Measurements from ENCODE around the gene NOTO.
A peak's percentile ranks its signal among the peaks of the same experiment; 100 is the strongest.

The NOTO gene

GRCh38 chr2:73205611-73206010 is 3.2 kb downstream of the NOTO start:
- Histone ChIP-seq H2AFZ (no peak overlapping the region), H3K4me3 (ENCODE audit: low read depth, low read length) (no peak overlapping the region), H3K4me1 (no peaks in the 10 kb centered on the region), H3K79me2 (no peaks in the 10 kb centered on the region), H3K9me3 (ENCODE audit: control insufficient read depth, low read length) (no peaks in the 10 kb centered on the region), H3K27me3 (ENCODE audit: control insufficient read depth, insufficient read depth, low read length) (peaks cover 8% of the 10 kb centered on the region), H3K9ac (no peak overlapping the region), H3K27ac (no peak overlapping the region), H3K36me3 (ENCODE audit: control insufficient read depth, insufficient read depth, low read length) (no peaks in the 10 kb centered on the region), H3K4me2 (ENCODE audit: low read length) (no peak overlapping the region)
- TF ChIP-seq, protein P1, sequence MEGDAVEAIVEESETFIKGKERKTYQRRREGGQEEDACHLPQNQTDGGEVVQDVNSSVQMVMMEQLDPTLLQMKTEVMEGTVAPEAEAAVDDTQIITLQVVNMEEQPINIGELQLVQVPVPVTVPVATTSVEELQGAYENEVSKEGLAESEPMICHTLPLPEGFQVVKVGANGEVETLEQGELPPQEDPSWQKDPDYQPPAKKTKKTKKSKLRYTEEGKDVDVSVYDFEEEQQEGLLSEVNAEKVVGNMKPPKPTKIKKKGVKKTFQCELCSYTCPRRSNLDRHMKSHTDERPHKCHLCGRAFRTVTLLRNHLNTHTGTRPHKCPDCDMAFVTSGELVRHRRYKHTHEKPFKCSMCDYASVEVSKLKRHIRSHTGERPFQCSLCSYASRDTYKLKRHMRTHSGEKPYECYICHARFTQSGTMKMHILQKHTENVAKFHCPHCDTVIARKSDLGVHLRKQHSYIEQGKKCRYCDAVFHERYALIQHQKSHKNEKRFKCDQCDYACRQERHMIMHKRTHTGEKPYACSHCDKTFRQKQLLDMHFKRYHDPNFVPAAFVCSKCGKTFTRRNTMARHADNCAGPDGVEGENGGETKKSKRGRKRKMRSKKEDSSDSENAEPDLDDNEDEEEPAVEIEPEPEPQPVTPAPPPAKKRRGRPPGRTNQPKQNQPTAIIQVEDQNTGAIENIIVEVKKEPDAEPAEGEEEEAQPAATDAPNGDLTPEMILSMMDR (IDR thresholded peaks at IDR 0.05): no peak

DNA sequence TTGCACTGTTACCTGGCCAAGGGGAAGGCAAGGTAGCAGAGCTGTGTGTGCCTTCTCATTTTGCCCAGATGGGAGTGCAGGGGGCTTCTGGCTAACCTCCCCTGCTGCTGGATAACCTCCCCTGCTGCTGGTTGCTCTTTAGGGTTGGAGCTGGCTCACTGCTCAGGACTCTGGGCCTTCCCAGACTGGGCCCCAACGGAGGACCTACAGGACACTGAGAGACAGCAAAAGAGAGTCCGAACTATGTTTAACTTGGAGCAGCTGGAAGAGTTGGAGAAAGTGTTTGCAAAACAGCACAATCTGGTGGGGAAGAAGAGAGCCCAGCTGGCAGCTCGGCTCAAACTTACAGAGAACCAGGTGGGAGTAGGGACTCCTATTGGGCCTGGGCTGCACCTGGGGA is 5.9 kb downstream of the NOTO start:
- H3K79me2 ChIP-seq: no peaks in the 10 kb centered on the region

DNA sequence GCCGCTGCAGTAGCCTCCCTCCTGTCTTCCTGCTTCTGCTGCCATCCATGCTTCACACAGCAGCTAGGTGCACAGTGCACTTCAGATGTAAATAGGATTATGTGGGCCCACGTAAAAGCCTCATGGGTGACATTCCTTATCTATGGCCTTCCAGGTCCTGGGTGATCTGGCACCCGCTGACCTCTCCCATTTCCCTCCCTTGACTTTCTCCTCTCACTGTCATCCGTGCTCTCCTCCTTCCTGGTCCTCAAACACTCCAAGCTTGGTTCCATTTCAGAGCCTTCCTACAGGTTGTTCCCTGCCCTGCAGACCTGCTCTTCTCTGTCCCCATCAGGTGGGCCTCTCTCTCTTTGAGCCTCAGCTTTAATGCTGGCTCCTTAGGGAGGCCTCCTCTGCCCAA is 7.6 kb downstream of the NOTO start:
- Histone ChIP-seq H3K4me3 (ENCODE audit: low read depth, low read length) (no peak overlapping the region), H3K27me3 (ENCODE audit: control insufficient read depth, insufficient read depth, low read length) (no peaks in the 10 kb centered on the region), H3K9ac (no peak overlapping the region), H3K36me3 (ENCODE audit: control insufficient read depth, insufficient read depth, low read length) (no peaks in the 10 kb centered on the region), H3K79me2 (peaks cover 2% of the 10 kb centered on the region), H2AFZ (no peak overlapping the region), H3K27ac (no peak overlapping the region), H3K4me2 (ENCODE audit: low read length) (no peak overlapping the region), H3K4me1 (peaks cover 4% of the 10 kb centered on the region), H3K9me3 (ENCODE audit: control insufficient read depth, low read length) (no peaks in the 10 kb centered on the region)
- TF ChIP-seq, protein P1 (IDR thresholded peaks at IDR 0.05): no peak

More for the DNA sequence above, 5.9 kb downstream of the NOTO start:
- no peaks in the 10 kb centered on the region for H3K36me3 ChIP-seq (ENCODE audit: control insufficient read depth, insufficient read depth, low read length)
- no peaks in the 10 kb centered on the region for H3K9me3 ChIP-seq (ENCODE audit: control insufficient read depth, low read length)
- no peaks in the 10 kb centered on the region for H3K4me1 ChIP-seq
- peaks cover 2% of the 10 kb centered on the region for H3K27me3 ChIP-seq (ENCODE audit: control insufficient read depth, insufficient read depth, low read length)
- TF ChIP-seq, protein P1 (IDR thresholded peaks at IDR 0.05): no peak
- no peak overlapping the region for H3K4me2 ChIP-seq (ENCODE audit: low read length)
- no peak overlapping the region for H3K27ac ChIP-seq
- H3K4me3 ChIP-seq (ENCODE audit: low read depth, low read length): no peak overlapping the region
- no peak overlapping the region for H2AFZ ChIP-seq
- no peak overlapping the region for H3K9ac ChIP-seq

DNA sequence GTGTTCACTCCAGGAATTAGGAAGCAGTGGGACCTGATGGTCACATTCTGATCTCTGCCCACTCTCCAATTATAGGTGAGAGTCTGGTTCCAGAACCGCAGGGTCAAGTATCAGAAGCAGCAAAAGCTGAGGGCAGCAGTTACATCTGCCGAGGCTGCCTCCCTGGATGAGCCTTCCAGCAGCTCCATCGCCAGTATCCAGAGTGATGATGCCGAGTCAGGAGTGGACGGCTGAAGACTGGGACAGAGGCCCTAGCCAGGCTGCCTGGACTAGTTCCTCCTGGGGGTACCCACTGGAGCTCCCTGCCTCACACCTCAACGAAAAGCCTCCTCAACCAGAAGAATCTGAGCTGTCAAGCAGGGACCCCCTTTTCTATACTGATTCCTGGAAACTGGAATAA is 8.3 kb downstream of the NOTO start:
- Histone ChIP-seq H3K4me1 (peaks cover 4% of the 10 kb centered on the region), H3K36me3 (ENCODE audit: control insufficient read depth, insufficient read depth, low read length) (no peaks in the 10 kb centered on the region), H2AFZ (no peak overlapping the region), H3K4me3 (ENCODE audit: low read depth, low read length) (no peak overlapping the region), H3K79me2 (peaks cover 2% of the 10 kb centered on the region), H3K9ac (no peak overlapping the region), H3K27ac (no peak overlapping the region), H3K4me2 (ENCODE audit: low read length) (no peak overlapping the region), H3K9me3 (ENCODE audit: control insufficient read depth, low read length) (no peaks in the 10 kb centered on the region), H3K27me3 (ENCODE audit: control insufficient read depth, insufficient read depth, low read length) (no peaks in the 10 kb centered on the region)
- TF ChIP-seq, protein P1 (IDR thresholded peaks at IDR 0.05): no peak

- Histone ChIP-seq H3K4me3 (ENCODE audit: low read depth, low read length) (no peak overlapping the region), H3K9ac (no peak overlapping the region), H3K9me3 (ENCODE audit: control insufficient read depth, low read length) (no peaks in the 10 kb centered on the region), H3K79me2 (peaks cover 2% of the 10 kb centered on the region), H3K27ac (no peak overlapping the region), H2AFZ (peak overlapping the region; percentile 60), H3K36me3 (ENCODE audit: control insufficient read depth, insufficient read depth, low read length) (no peaks in the 10 kb centered on the region), H3K4me2 (ENCODE audit: low read length) (no peak overlapping the region), H3K27me3 (ENCODE audit: control insufficient read depth, insufficient read depth, low read length) (no peaks in the 10 kb centered on the region), H3K4me1 (peaks cover 4% of the 10 kb centered on the region)
- TF ChIP-seq, protein P1 (IDR thresholded peaks at IDR 0.05): no peak
Observed at GRCh38 chr2:73212098-73212447, 9.7 kb downstream of the NOTO start.
